GM18870 (cell line): ENCODE data around the gene HVCN1.
"Not testable (repeated sequence)": the region's sequence is repeated elsewhere in the genome, so short reads cannot be mapped to it uniquely, and the experiment has no call there.

Source experiments
- ATAC-seq: cut with Tn5 transposase; IDR thresholded peaks from one replicate; pipeline ENCODE4 v1.9.1; 2021; ENCODE audit warnings: moderate library complexity; ENCODE audit not compliant: unreplicated experiment

The HVCN1 gene

GRCh38 chr12:110619534-110619953 lies 69.4 kb downstream of the HVCN1 start:
- ATAC-seq, result peak; percentile 43

DNA sequence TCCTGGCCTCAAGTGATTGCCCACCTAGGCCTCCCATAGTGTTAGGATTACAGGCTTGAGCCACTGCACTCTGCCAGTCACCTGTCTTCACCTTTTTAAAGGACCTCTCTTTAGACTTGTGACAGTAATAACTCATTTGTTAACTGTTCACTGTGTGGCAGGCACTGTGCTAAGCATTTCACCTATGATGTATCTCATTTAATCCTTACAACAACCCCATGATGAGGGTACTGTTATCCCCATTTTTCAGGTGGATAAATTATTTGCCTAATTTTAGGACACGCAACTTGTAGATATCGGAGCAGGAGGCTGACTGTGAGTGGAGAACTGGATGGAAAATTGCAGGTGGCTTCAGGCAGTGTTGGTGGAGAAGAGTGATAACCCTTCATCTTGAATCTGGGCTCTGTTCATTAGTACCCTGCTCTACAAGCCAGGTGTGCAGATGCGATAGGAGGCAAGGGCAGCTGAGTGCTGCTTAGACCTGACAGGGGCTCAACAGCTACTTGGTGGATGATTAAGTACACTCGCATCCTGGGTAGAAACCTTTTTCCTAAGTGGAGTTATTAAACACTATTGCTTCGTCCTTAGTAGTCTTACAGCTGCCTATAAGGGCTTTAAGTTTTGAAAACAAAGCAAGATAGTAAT lies 72.3 kb downstream of the HVCN1 start:
- ATAC-seq, result no peak

GRCh38 chr12:110615171-110615570 lies 73.7 kb downstream of the HVCN1 start:
- no peak for ATAC-seq

DNA sequence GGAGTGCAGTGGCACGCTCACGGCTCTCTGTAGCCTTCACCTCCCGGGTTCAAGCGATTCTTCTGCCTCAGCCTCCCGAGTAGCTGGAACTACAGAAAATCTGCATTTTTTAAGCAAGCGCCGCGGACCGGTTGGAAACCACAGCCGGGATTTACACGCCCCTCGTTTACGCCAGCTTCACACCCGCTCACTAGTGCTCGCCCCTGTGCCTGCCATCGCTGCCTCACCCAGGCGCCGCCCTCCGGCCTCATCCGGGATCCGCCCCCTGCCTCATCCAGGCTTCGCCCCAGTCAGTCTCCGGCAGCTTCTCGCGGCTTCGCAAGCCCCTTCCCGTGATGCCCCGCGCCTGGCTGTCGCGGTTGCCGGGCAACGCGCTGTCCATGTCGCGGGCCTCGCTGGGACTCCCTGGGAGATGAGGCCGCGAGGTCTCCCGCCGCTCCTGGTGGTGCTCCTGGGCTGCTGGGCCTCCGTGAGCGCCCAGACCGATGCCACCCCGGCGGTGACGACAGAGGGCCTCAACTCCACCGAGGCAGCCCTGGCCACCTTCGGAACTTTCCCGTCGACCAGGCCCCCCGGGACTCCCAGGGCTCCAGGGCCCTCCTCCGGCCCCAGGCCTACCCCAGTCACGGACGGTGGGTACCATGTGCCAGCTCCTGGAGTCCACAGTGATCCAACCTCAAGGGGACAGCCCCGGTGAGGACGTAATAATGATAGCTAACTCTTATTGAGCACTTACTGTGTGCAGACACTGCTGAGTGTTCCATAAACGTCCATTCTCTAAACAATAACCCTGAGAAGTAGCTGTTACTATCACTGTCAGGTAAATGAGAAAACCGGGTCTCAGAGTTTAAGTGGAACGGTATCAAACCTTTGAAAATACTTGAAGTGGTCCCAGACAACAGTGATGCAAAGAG lies 74.9 kb downstream of the HVCN1 start, which contains the start of gene TCTN1:
TSS of gene TCTN1 (plus strand) at position 359 of the 914 bp plus-strand sequence. CDS start at position 413, 54 bp downstream.
- peak; percentile 81 for ATAC-seq

- ATAC-seq, result no peak
Observed at GRCh38 chr12:110613071-110613770, 75.7 kb downstream of the HVCN1 start.

DNA sequence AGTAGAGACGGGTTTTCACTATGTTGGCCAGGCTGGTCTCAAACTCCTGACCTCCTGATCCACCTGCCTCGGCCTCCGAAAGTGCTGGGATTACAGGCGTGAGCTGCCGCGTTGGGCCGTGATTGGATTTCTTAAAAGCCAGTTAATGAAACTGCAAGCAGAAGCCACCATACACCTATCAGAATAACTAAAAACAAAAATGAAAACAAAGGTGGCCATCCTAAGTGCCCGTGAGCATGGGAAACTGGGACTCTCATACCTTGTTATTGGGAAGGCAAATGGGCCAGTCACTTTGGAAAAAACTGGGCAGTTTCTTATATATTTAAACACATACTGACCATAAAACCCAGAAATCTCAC lies 82.7 kb downstream of the HVCN1 start:
- ATAC-seq, result no peak

- not testable (repeated sequence) for ATAC-seq
Observed at GRCh38 chr12:110602085-110602814, 86.7 kb downstream of the HVCN1 start.

DNA sequence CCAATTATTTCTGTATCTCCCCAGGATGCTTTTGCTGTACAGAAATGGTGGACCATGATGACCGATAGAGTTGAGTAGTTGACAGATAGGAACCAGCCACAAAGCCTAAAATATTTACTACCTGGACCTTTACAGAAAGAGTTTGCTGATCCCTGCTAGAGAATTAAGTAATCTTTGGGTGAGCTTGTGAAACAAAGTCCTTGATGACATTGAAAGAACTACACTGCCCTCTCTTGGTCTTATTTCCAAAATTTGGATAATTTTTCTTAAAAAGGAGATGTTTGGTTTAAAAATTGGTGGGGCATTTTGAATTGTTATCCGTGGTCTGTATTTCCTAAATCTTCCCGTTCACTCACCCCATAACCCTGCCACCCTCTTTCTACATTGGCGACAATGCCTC lies 88.7 kb downstream of the HVCN1 start:
- ATAC-seq, result no peak

GRCh38 chr12:110599334-110599733 lies 89.6 kb downstream of the HVCN1 start:
- no peak for ATAC-seq
